Endodermal cell (in vitro differentiated cells): Measurements from ENCODE around the gene UNC13A. TPM values are rescaled to one million over a fixed set of nuclear protein-coding genes. Genes with fewer than 3 reads are reported as not detected.

Source experiments
- DNase-seq: peaks from one replicate; pipeline ENCODE4 v3.0.0-alpha.2; 2017
- H3K27ac ChIP-seq: 2 replicates; pipeline ENCODE4 v1.5.1; 2013; ENCODE audit warnings: mild to moderate bottlenecking, low read depth, low read length, moderate library complexity
- H3K27me3 ChIP-seq: 2 replicates; pipeline ENCODE4 v1.6.1; 2013; ENCODE audit warnings: mild to moderate bottlenecking, low read length, moderate library complexity; ENCODE audit not compliant: insufficient read depth, control insufficient read depth, poor library complexity, severe bottlenecking
- H3K36me3 ChIP-seq: 2 replicates; pipeline ENCODE4 v1.7.0; 2013; ENCODE audit warnings: mild to moderate bottlenecking, low read length, moderate library complexity; ENCODE audit not compliant: control insufficient read depth, insufficient read depth
- H3K4me1 ChIP-seq: one replicate; pipeline ENCODE4 v1.7.0; 2013; ENCODE audit warnings: low read length; ENCODE audit not compliant: control insufficient read depth, insufficient read depth
- H3K4me3 ChIP-seq: 2 replicates; pipeline ENCODE4 v1.5.1; 2013; ENCODE audit warnings: mild to moderate bottlenecking, low read length, moderate library complexity
- H3K9ac ChIP-seq: 2 replicates; pipeline ENCODE4 v1.6.1; 2013; ENCODE audit warnings: mild to moderate bottlenecking, low read length, moderate library complexity; ENCODE audit not compliant: poor library complexity, severe bottlenecking; ENCODE audit errors: extremely low read depth
- H3K9me3 ChIP-seq: 2 replicates; pipeline ENCODE4 v1.6.1; 2013; ENCODE audit warnings: mild to moderate bottlenecking, low read length, moderate library complexity; ENCODE audit not compliant: control insufficient read depth
- H3K27ac Mint-ChIP-seq: 2 replicates; pipeline ENCODE4 v1.8.0; 2020; ENCODE audit warnings: mixed read lengths
- H3K27me3 Mint-ChIP-seq: 2 replicates; pipeline ENCODE4 v1.8.0; 2021; ENCODE audit warnings: mild to moderate bottlenecking, mixed read lengths; ENCODE audit not compliant: insufficient read depth
- H3K36me3 Mint-ChIP-seq: 2 replicates; pipeline ENCODE4 v1.8.0; 2020; ENCODE audit warnings: low read depth, mixed read lengths
- H3K4me1 Mint-ChIP-seq: 2 replicates; pipeline ENCODE4 v1.8.0; 2020; ENCODE audit warnings: mixed read lengths
- H3K4me3 Mint-ChIP-seq: 2 replicates; pipeline ENCODE4 v1.8.0; 2020; ENCODE audit warnings: mild to moderate bottlenecking, moderate library complexity, mixed read lengths
- H3K9me3 Mint-ChIP-seq: 2 replicates; pipeline ENCODE4 v1.8.0; 2020; ENCODE audit warnings: mild to moderate bottlenecking, mixed read lengths
- CTCF ChIP-seq: fragments of 200-600 bp; sonication (generic); conservative IDR thresholded peaks from 2 replicates; pipeline ENCODE4 v1.5.0; 2021; ENCODE audit warnings: antibody characterized with exemption, mild to moderate bottlenecking
- WGBS, 2 experiments: methylation state at CpG; one replicate each; pipeline versions ENCODE4 v1.1.5 to v1.1.7; 2013; ENCODE audit warnings: missing lambda C conversion rate in 2 of 2, mixed read lengths in 1 of 2; ENCODE audit not compliant: insufficient coverage in 1 of 2, insufficient read length in 1 of 2; 5-methylcytosine and 5-hydroxymethylcytosine counted together
- total RNA-seq, 2 donors: library from RNA; stranded (reverse); fragmentation: NEBNext Ultra II Directional in 1 of 2; extraction: Animal tissue kit (Norgen Biotek cat#: 25700) in 1 of 2; gene quantifications; 2 replicates in 1 of 2; 3 replicates in 1 of 2; pipeline ENCODE4 v1.2.1, GENCODE V29; 2021

The UNC13A gene
- total RNA-seq, 2 donors from 2014 or later = 5.6 to 10.7 TPM

GRCh38 chr19:17565611-17566010, 122.5 kb downstream of the UNC13A start:
- peaks cover 47% of the 10 kb centered on the region for H3K36me3 Mint-ChIP-seq

GRCh38 chr19:17564781-17565180, 123.4 kb downstream of the UNC13A start:
- Histone ChIP-seq H3K9me3 (no peaks in the 10 kb centered on the region), H3K4me3 (no peak overlapping the region), H3K27me3 (no peaks in the 10 kb centered on the region), H3K27ac (no peak overlapping the region), H3K9ac (no peak overlapping the region), H3K4me1 (no peaks in the 10 kb centered on the region), H3K36me3 (peaks cover 44% of the 10 kb centered on the region)
- Mint-ChIP-seq H3K9me3 (no peaks in the 10 kb centered on the region), H3K27ac (peak overlapping the region; percentile 48), H3K4me1 (no peaks in the 10 kb centered on the region), H3K27me3 (no peaks in the 10 kb centered on the region), H3K4me3 (no peak overlapping the region), H3K36me3 (peaks cover 52% of the 10 kb centered on the region)
- 74 to 79% methylated on average over 6 of the region's 6 CpGs for WGBS, 2 experiments
- no peak for DNase-seq
- no peak for TF ChIP-seq CTCF

More at GRCh38 chr19:17565611-17566010, 122.5 kb downstream of the UNC13A start:
- Histone ChIP-seq H3K4me3 (no peak overlapping the region), H3K27me3 (no peaks in the 10 kb centered on the region), H3K36me3 (peaks cover 36% of the 10 kb centered on the region), H3K9ac (no peak overlapping the region), H3K27ac (no peak overlapping the region), H3K4me1 (no peaks in the 10 kb centered on the region), H3K9me3 (no peaks in the 10 kb centered on the region)
- Mint-ChIP-seq H3K27me3 (no peaks in the 10 kb centered on the region), H3K4me1 (no peaks in the 10 kb centered on the region), H3K27ac (no peak overlapping the region), H3K4me3 (no peak overlapping the region), H3K9me3 (no peaks in the 10 kb centered on the region)
- DNase-seq = no peak
- no peak for TF ChIP-seq CTCF
- 93% methylated on average over 2 to 3 of the region's 3 CpGs for WGBS, 2 experiments

GRCh38 chr19:17562561-17562960, 125.6 kb downstream of the UNC13A start:
- TF ChIP-seq CTCF = no peak

More at GRCh38 chr19:17562561-17562960, 125.6 kb downstream of the UNC13A start:
- Histone ChIP-seq H3K9ac (no peak overlapping the region), H3K9me3 (no peaks in the 10 kb centered on the region), H3K4me3 (no peak overlapping the region), H3K27ac (no peak overlapping the region), H3K4me1 (no peaks in the 10 kb centered on the region), H3K27me3 (no peaks in the 10 kb centered on the region), H3K36me3 (peaks cover 39% of the 10 kb centered on the region)
- Mint-ChIP-seq H3K27me3 (no peaks in the 10 kb centered on the region), H3K9me3 (no peaks in the 10 kb centered on the region), H3K36me3 (peaks cover 41% of the 10 kb centered on the region), H3K4me3 (no peak overlapping the region), H3K4me1 (no peaks in the 10 kb centered on the region), H3K27ac (peak overlapping the region; percentile 26)
- 87 to 92% methylated on average over 8 to 11 of the region's 11 CpGs for WGBS, 2 experiments
- no peak for DNase-seq
